ENCODE measurements around the gene MTHFD1L. TPM values are rescaled to one million over a fixed set of nuclear protein-coding genes. Genes with fewer than 3 reads are reported as not detected.
A peak's percentile ranks its signal among the peaks of the same experiment; 100 is the strongest.
"Not testable (repeated sequence)": the region's sequence is repeated elsewhere in the genome, so short reads cannot be mapped to it uniquely, and the experiment has no call there.

The MTHFD1L gene
- polyA plus RNA-seq, 2 of the 4 experiments (the other 2 are of a cell fraction): 27.2 to 63.2 TPM

DNA sequence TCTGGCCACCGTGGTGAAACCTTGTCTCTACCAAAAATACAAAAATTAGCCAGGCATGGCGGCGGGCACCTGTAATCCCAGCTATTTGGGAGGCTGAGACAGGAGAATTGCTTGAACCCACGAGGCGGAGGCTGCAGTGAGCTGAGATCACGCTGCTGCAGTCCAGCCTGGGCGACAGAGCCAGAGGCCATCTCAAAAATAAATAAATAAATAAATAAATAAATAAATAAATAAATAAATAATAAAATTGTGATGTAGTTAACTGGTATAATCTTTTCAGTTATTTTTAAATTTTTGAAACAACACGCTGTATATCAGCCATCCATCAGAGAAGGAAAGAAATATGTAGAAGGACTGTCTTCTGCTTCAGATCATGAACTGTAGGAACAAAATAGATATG, 221.6 kb downstream of the MTHFD1L start:
- H3K9me3 ChIP-seq; FAIRE-seq; H3K4me2 ChIP-seq; POLR2A ChIA-PET; CTCF ChIA-PET; DNase-seq (ENCODE audit: low read depth in 1 of 2, low spot score in 1 of 2); ATAC-seq; H3K4me3 ChIP-seq: not testable (repeated sequence)
- H3K4me1 ChIP-seq: peaks cover 28% of the 10 kb centered on the region
- TF ChIP-seq ZC3H11A (IDR thresholded peaks at IDR 0.05): peak; percentile 50
- H3K27ac ChIP-seq: peak overlapping the region; percentile 69 to 87; a peak in 4 of 6 replicates
- 94% methylated on average over 8 of the region's 8 CpGs for WGBS (ENCODE audit: missing lambda C conversion rate)

DNA sequence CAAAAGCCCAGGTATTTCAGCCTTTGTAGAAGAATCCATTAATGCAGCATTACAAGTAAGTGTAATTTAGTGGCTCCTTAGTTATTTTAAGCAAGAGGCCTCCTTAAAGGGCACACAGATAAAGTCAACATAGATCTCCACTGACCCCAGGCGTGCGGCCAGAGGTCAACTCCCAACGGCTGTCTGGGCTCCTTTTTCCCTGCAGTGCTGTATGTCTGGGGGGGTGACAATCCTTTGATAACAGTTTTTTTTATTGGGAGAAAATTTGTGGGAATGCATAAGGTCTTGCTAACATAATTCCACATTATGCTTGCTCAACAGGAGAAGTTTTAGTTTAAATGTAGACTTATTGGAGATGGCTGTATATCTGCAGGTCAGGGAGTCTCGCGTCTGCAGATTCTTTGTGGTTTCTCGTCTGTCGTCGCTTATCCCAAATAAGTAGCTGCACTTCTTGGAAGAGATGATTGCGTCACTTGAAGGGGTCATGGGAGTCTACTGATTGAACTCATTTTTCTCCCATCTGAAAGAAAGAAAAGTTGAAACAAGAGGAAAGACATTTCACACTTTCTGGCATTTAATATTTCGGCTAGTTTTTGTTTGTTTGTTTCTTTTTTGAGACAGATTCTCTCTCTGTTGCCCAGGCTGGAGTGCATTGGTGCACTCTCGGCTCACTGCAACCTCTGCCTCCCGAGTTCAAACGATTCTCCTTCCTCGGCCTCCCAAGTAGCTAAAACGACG, 222.5 kb downstream of the MTHFD1L start:
- peak in 1 of 2 experiments; percentile 27 for DNase-seq (ENCODE audit: low read depth in 1 of 2, low spot score in 1 of 2)
- H3K9me3 ChIP-seq: no peaks in the 10 kb centered on the region
- peak overlapping the region; percentile 21 to 73; a peak in 4 of 6 replicates for H3K27ac ChIP-seq
- WGBS (ENCODE audit: missing lambda C conversion rate): 79% methylated on average over 16 of the region's 16 CpGs
- CTCF ChIA-PET: interaction anchor here (0.5 to 1.4 kb wide), 2 partner anchors 12 to 65 kb away, joined by 3 to 5 read pairs; no protein-coding TSS in a partner anchor
- peaks cover 19% of the 10 kb centered on the region; the same call in 2 of the 3 replicates for H3K4me1 ChIP-seq
- ATAC-seq: peak in 1 of 2 experiments; percentile 54; a peak in 2 of 6 replicates
- TF ChIP-seq EP300 (IDR thresholded peaks at IDR 0.05): no peak
- no peak for TF ChIP-seq CHD4 (IDR thresholded peaks at IDR 0.05; ENCODE audit: borderline replicate concordance)
- no peak for TF ChIP-seq HOXA7 (CRISPR knock-in tag; IDR thresholded peaks at IDR 0.05)
- no peak for TF ChIP-seq ZFP36 (IDR thresholded peaks at IDR 0.05; ENCODE audit: borderline replicate concordance, partially characterized antibody)
- no peak for FAIRE-seq
- POLR2A ChIA-PET: no interaction called here
- no peak overlapping the region for H3K4me3 ChIP-seq
- peak overlapping the region; percentile 15; the same call in 1 of the 3 replicates for H3K4me2 ChIP-seq

DNA sequence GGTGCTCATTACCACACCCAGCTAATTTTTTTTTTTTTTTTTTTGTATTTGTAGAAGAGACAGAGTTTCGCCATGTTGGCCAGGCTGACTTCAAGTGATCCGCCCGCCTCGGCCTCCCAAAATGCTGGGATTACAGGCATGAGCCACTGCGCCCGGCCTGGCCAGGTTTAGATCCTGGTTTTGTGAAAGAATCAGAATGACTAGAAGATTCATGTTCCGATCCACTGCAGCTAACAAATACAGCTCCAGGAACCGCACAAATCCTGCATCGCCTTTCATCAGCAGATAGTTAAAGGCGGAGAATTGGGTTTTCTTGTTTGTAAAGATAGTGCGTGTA, 223.1 kb downstream of the MTHFD1L start:
- ChIA-PET POLR2A (no interaction called here), CTCF (interaction anchor here (0.5 to 1.4 kb wide), 3 partner anchors 12 to 236 kb away, joined by 3 to 5 read pairs (median 3); no protein-coding TSS in a partner anchor)
- Histone ChIP-seq H3K4me1 (peaks cover 18% of the 10 kb centered on the region; the same call in 2 of the 3 replicates), H3K27ac (peak overlapping the region; percentile 41 to 73; a peak in 4 of 6 replicates), H3K9me3 (no peaks in the 10 kb centered on the region), H3K4me3 (no peak overlapping the region), H3K4me2 (no peak overlapping the region)
- DNase-seq (ENCODE audit: low read depth in 1 of 2, low spot score in 1 of 2): no peak
- WGBS (ENCODE audit: missing lambda C conversion rate): 97% methylated on average over 11 of the region's 11 CpGs
- TF ChIP-seq, protein P1, sequence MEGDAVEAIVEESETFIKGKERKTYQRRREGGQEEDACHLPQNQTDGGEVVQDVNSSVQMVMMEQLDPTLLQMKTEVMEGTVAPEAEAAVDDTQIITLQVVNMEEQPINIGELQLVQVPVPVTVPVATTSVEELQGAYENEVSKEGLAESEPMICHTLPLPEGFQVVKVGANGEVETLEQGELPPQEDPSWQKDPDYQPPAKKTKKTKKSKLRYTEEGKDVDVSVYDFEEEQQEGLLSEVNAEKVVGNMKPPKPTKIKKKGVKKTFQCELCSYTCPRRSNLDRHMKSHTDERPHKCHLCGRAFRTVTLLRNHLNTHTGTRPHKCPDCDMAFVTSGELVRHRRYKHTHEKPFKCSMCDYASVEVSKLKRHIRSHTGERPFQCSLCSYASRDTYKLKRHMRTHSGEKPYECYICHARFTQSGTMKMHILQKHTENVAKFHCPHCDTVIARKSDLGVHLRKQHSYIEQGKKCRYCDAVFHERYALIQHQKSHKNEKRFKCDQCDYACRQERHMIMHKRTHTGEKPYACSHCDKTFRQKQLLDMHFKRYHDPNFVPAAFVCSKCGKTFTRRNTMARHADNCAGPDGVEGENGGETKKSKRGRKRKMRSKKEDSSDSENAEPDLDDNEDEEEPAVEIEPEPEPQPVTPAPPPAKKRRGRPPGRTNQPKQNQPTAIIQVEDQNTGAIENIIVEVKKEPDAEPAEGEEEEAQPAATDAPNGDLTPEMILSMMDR (IDR thresholded peaks at IDR 0.05): no peak
- TF ChIP-seq EP300 (IDR thresholded peaks at IDR 0.05) (no peak), TFCP2L1 (CRISPR knock-in tag; IDR thresholded peaks at IDR 0.05) (no peak), BHLHE40 (IDR thresholded peaks at IDR 0.05; ENCODE audit: low read depth, low read length) (no peak), JUNB (IDR thresholded peaks at IDR 0.05) (no peak), ZFP36 (IDR thresholded peaks at IDR 0.05; ENCODE audit: borderline replicate concordance, partially characterized antibody) (no peak), FOSB (CRISPR knock-in tag; IDR thresholded peaks at IDR 0.05) (no peak), RARB (CRISPR knock-in tag; IDR thresholded peaks at IDR 0.05) (no peak), EHMT2 (IDR thresholded peaks at IDR 0.05; ENCODE audit: low read depth) (no peak), PHF8 (IDR thresholded peaks at IDR 0.05; ENCODE audit: borderline replicate concordance, low read depth) (no peak)
- TF ChIP-seq, protein P2, sequence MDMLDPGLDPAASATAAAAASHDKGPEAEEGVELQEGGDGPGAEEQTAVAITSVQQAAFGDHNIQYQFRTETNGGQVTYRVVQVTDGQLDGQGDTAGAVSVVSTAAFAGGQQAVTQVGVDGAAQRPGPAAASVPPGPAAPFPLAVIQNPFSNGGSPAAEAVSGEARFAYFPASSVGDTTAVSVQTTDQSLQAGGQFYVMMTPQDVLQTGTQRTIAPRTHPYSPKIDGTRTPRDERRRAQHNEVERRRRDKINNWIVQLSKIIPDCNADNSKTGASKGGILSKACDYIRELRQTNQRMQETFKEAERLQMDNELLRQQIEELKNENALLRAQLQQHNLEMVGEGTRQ (IDR thresholded peaks at IDR 0.05): no peak
- TF ChIP-seq, protein P3, sequence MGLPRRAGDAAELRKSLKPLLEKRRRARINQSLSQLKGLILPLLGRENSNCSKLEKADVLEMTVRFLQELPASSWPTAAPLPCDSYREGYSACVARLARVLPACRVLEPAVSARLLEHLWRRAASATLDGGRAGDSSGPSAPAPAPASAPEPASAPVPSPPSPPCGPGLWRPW (IDR thresholded peaks at IDR 0.05): no peak
- no peak for ATAC-seq
- FAIRE-seq: no peak

DNA sequence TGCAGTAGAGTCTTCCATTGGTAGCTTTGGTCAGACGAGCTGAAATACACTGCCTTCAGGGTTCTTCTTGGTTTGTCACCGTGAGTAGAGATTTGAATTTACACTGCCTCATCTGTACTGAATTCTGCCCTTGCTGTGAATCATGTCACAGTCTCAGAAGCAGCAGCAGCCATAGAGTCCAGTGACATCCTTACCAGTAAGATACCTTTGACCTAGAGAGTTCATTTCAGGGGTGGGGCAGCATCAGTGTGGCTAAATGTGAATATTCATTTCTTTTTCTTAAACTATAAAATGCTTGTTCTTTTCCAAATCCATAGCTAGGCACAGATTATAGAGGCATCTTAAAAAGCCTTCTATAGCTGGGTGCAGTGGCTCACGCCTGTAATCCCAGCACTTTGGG, 223.5 kb downstream of the MTHFD1L start:
- no peak for TF ChIP-seq HOXA7 (CRISPR knock-in tag; IDR thresholded peaks at IDR 0.05)
- no peak for TF ChIP-seq RCOR1 (IDR thresholded peaks at IDR 0.05; ENCODE audit: low read depth, low read length)
- no peak for TF ChIP-seq SMC3 (IDR thresholded peaks at IDR 0.05)
- TF ChIP-seq RAD21 (conservative IDR thresholded peaks at IDR 0.05 in 1 of 2, IDR thresholded peaks at IDR 0.05 in 1 of 2): no peak
- TF ChIP-seq, protein P2 (IDR thresholded peaks at IDR 0.05): no peak
- TF ChIP-seq CBX8 (IDR thresholded peaks at IDR 0.05): no peak
- TF ChIP-seq MAFK (IDR thresholded peaks at IDR 0.05; ENCODE audit: partially characterized antibody): no peak
- TF ChIP-seq, protein P4, sequence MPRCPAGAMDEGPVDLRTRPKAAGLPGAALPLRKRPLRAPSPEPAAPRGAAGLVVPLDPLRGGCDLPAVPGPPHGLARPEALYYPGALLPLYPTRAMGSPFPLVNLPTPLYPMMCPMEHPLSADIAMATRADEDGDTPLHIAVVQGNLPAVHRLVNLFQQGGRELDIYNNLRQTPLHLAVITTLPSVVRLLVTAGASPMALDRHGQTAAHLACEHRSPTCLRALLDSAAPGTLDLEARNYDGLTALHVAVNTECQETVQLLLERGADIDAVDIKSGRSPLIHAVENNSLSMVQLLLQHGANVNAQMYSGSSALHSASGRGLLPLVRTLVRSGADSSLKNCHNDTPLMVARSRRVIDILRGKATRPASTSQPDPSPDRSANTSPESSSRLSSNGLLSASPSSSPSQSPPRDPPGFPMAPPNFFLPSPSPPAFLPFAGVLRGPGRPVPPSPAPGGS (IDR thresholded peaks at IDR 0.05): no peak
- TF ChIP-seq MAZ (IDR thresholded peaks at IDR 0.05; ENCODE audit: borderline replicate concordance, low read depth, low read length): no peak
- no peak for TF ChIP-seq PHF8 (IDR thresholded peaks at IDR 0.05; ENCODE audit: borderline replicate concordance, low read depth)
- no peak for TF ChIP-seq HOXB13 (CRISPR knock-in tag; IDR thresholded peaks at IDR 0.05; ENCODE audit: low read depth)
- TF ChIP-seq HDAC2 (IDR thresholded peaks at IDR 0.05): no peak
- no peak for TF ChIP-seq RFX5 (IDR thresholded peaks at IDR 0.05)
- no peak for DNase-seq (ENCODE audit: low read depth in 1 of 2, low spot score in 1 of 2)
- POLR2A ChIA-PET: no interaction called here
- H3K27ac ChIP-seq: peak overlapping the region; percentile 41 to 73; a peak in 4 of 6 replicates
- no peaks in the 10 kb centered on the region for H3K9me3 ChIP-seq
- FAIRE-seq: no peak
- no peak overlapping the region for H3K4me3 ChIP-seq
- no peak for ATAC-seq
- H3K4me1 ChIP-seq: peaks cover 18% of the 10 kb centered on the region; the same call in 2 of the 3 replicates
- H3K4me2 ChIP-seq: no peak overlapping the region
- CTCF ChIA-PET: interaction anchor here (1.0 to 1.4 kb wide), 2 partner anchors 66 to 236 kb away, joined by 3 to 5 read pairs; no protein-coding TSS in a partner anchor
- 91% methylated on average over 3 of the region's 3 CpGs for WGBS (ENCODE audit: missing lambda C conversion rate)
